Measurements from ENCODE around the gene PCDH9.

DNA sequence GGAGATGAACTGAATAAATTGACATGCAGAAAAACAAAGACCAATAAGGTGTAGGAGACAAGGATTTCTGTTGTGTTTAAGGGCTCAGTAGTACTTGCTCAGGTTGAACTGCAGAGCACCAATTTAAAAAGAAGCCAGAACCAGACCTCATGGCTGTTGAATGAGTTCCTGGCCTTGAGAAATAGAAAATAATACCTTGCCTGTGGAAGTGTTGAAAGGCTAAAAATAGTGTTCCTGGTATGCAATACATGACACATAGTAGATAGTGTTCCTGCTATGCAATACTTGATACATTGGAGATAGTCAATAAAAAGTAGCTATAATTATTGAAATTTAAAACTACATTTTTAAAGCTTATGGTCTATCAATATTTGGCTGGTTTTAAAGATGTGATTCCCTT is 595.8 kb downstream of the PCDH9 start:
- TF ChIP-seq, protein P1, sequence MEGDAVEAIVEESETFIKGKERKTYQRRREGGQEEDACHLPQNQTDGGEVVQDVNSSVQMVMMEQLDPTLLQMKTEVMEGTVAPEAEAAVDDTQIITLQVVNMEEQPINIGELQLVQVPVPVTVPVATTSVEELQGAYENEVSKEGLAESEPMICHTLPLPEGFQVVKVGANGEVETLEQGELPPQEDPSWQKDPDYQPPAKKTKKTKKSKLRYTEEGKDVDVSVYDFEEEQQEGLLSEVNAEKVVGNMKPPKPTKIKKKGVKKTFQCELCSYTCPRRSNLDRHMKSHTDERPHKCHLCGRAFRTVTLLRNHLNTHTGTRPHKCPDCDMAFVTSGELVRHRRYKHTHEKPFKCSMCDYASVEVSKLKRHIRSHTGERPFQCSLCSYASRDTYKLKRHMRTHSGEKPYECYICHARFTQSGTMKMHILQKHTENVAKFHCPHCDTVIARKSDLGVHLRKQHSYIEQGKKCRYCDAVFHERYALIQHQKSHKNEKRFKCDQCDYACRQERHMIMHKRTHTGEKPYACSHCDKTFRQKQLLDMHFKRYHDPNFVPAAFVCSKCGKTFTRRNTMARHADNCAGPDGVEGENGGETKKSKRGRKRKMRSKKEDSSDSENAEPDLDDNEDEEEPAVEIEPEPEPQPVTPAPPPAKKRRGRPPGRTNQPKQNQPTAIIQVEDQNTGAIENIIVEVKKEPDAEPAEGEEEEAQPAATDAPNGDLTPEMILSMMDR (IDR thresholded peaks at IDR 0.05): no peak
- TF ChIP-seq REST (IDR thresholded peaks at IDR 0.05; ENCODE audit: insufficient read depth in 1 of 2, low read depth in 2 of 2, low read length in 1 of 2) (no peak), POLR2AphosphoS5 (IDR thresholded peaks at IDR 0.05; ENCODE audit: low read depth, low read length) (no peak), SIN3A (IDR thresholded peaks at IDR 0.05; ENCODE audit: borderline replicate concordance, insufficient read depth, low read depth, low read length) (no peak), TCF7L2 (IDR thresholded peaks at IDR 0.05; ENCODE audit: low read depth, low read length) (no peak)
